ENCODE data around the gene RAPGEF6.

- TF ChIP-seq POLR2A (IDR thresholded peaks at IDR 0.05; ENCODE audit: low read depth, low read length): no peak
- no peak for TF ChIP-seq TAF1 (IDR thresholded peaks at IDR 0.05; ENCODE audit: low read depth, low read length)
Observed at GRCh38 chr5:131684595-131684994, 49.6 kb upstream of the RAPGEF6 start.
